ENCODE results near the gene LYZ.
A peak's percentile ranks its signal among the peaks of the same experiment; 100 is the strongest.

Gene LYZ

GRCh38 chr12:69385038-69385437 lies 36.9 kb downstream of the LYZ start:
- no peak overlapping the region for H3K4me3 ChIP-seq (ENCODE audit: low read depth, low read length)
- no peak for TF ChIP-seq CTCF (IDR thresholded peaks at IDR 0.05; ENCODE audit: control insufficient read depth, extremely low read depth, insufficient read depth)
- DNase-seq (ENCODE audit: low read depth): no peak

GRCh38 chr12:69386921-69387320 lies 38.7 kb downstream of the LYZ start:
- no peak for TF ChIP-seq CTCF (IDR thresholded peaks at IDR 0.05; ENCODE audit: control insufficient read depth, extremely low read depth, insufficient read depth)
- no peak for DNase-seq (ENCODE audit: low read depth)
- no peak overlapping the region for H3K4me3 ChIP-seq (ENCODE audit: low read depth, low read length)

- DNase-seq (ENCODE audit: low read depth): peak; percentile 37
- TF ChIP-seq CTCF (IDR thresholded peaks at IDR 0.05; ENCODE audit: control insufficient read depth, extremely low read depth, insufficient read depth): peak; percentile 60
Observed at GRCh38 chr12:69388371-69388770, 40.2 kb downstream of the LYZ start.

GRCh38 chr12:69389831-69390230 lies 41.6 kb downstream of the LYZ start:
- no peak overlapping the region for H3K4me3 ChIP-seq (ENCODE audit: low read depth, low read length)
- no peak for TF ChIP-seq CTCF (IDR thresholded peaks at IDR 0.05; ENCODE audit: control insufficient read depth, extremely low read depth, insufficient read depth)
- no peak for DNase-seq (ENCODE audit: low read depth)

More at GRCh38 chr12:69388371-69388770, 40.2 kb downstream of the LYZ start:
- H3K4me3 ChIP-seq (ENCODE audit: low read depth, low read length): no peak overlapping the region

- H3K4me3 ChIP-seq (ENCODE audit: low read depth, low read length): no peak overlapping the region
- TF ChIP-seq CTCF (IDR thresholded peaks at IDR 0.05; ENCODE audit: control insufficient read depth, extremely low read depth, insufficient read depth): no peak
- no peak for DNase-seq (ENCODE audit: low read depth)
Observed at GRCh38 chr12:69392179-69392928, 44.2 kb downstream of the LYZ start.

- no peak overlapping the region for H3K4me3 ChIP-seq (ENCODE audit: low read depth, low read length)
- TF ChIP-seq CTCF (IDR thresholded peaks at IDR 0.05; ENCODE audit: control insufficient read depth, extremely low read depth, insufficient read depth): no peak
- DNase-seq (ENCODE audit: low read depth): no peak
Observed at GRCh38 chr12:69396041-69396440, 47.9 kb downstream of the LYZ start.

GRCh38 chr12:69396963-69397362 lies 48.8 kb downstream of the LYZ start:
- TF ChIP-seq CTCF (IDR thresholded peaks at IDR 0.05; ENCODE audit: control insufficient read depth, extremely low read depth, insufficient read depth): no peak
- DNase-seq (ENCODE audit: low read depth): no peak

More at GRCh38 chr12:69396963-69397362, 48.8 kb downstream of the LYZ start:
- H3K4me3 ChIP-seq (ENCODE audit: low read depth, low read length): no peak overlapping the region

Measured in LNCaP clone FGC (cell line).